Activated T-cell treated with anti-CD3 and anti-CD28 coated beads for 1 hour (primary cell): ENCODE results near the gene ZNF394.

Experiments used
- DNase-seq: peaks from one replicate; pipeline ENCODE4 v3.0.0-alpha.2; 2020; ENCODE audit warnings: low read depth

The ZNF394 gene

GRCh38 chr7:99493823-99494222 is 6.3 kb downstream of the ZNF394 start:
- no peak for DNase-seq

GRCh38 chr7:99490878-99491277 is 9.2 kb downstream of the ZNF394 start:
- no peak for DNase-seq

DNA sequence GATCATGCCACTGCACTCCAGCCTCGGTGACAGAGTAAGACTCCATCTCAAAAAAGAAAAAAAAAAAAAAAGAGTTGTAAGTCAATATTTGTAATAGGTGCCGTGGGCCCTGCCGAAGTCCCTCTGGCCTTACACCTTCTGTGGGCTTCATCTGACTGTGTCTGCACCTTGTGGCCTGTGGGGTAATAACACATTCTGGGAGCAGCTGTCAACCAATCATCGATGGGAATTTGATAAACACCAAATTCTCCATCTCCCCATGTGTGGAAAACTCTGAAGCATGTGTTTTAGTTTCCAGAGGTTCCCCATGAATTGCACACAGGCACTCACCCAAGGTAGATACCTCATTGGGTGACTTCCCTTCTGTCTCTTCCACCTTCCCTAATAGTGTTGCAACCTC is 10.8 kb downstream of the ZNF394 start:
- DNase-seq, result no peak

GRCh38 chr7:99485094-99485493 is 15.0 kb downstream of the ZNF394 start:
- no peak for DNase-seq

DNA sequence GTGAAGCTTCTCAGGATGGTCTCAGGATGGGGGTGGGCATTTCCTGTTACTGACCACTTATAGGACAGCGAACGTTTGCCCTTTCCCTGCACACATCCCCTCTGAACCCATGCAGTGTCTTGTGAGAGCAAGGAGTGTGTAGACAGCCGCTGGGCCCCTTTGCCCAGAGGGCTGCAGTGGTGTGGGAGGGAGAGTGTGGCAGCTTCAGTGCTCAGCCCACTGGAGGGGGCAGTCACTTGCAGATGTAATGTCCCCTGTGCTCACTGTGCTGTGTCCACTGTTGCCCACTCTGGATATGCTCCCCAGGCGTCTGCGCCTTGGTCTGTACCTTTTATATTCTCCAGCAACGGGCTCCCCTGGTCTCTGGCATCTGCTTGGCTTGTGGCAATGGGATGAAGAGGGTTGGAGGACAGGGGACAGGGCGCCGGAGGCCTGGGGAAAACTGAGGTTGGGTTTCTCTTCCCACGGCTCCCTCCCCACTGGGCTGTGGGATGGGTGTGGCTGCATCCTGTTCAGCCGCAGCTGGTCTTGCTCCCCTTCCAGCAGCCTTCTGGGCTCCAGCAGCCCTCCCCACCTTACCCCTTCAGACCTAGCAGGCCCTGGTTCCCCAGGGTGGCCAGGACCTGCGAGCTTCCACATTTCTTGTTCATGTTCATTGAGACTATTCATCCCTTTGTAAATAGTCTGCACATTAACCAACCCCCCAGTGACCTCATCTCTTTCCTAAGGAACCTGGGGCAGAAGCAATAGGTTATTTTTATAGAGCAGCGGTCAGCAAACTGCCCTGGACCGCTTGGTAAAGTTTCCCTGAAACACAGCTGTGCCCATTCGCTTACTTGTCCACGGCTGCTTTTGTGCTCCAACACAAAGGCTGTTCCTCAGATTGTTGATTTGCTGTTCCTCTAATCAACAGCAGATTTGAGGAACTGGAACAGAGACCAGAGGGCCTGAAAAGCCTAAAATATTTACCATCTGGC is 21.3 kb downstream of the ZNF394 start:
- DNase-seq, result no peak

DNA sequence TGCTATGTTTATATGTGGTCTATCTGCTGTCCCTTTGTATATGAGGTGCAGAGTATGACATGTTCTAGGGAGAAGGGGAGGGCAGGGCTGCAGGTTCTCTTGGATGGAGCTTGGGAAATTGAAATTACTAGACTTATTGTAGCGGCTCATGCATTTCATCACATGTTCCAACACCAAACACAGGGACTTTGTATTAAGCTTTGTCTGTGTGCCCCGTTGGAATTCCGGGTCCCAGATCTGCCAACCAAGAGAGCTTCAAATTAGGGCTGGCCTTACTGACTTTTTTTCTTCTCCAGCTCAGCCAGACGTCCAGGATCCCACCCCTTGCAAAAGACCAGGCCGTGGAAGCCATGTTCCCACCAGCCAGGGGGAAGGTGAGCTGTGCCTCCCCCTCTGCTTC is 24.0 kb downstream of the ZNF394 start:
- DNase-seq, result no peak

DNA sequence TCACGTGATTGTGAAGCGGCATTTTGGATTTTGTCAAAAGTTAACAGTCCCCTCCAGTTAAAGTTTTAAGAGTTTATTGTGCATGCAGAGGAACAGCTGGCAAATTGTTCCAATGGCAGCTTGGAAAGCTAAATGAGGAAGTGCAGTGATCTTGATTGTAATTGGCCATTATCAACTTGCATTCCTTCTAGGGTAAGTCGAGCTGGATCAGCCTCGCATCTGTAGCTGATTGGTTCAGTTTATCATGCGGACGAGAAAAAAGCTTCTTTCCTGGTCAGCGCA is 26.8 kb downstream of the ZNF394 start:
- no peak for DNase-seq

GRCh38 chr7:99472561-99473314 is 27.3 kb downstream of the ZNF394 start, which contains the start of gene ZNF789:
Gene ZNF789, plus strand, starts transcription at chr7:99472890. Its CDS starts 3,567 bp downstream, at chr7:99476457.
- DNase-seq, result peak; percentile 98

DNA sequence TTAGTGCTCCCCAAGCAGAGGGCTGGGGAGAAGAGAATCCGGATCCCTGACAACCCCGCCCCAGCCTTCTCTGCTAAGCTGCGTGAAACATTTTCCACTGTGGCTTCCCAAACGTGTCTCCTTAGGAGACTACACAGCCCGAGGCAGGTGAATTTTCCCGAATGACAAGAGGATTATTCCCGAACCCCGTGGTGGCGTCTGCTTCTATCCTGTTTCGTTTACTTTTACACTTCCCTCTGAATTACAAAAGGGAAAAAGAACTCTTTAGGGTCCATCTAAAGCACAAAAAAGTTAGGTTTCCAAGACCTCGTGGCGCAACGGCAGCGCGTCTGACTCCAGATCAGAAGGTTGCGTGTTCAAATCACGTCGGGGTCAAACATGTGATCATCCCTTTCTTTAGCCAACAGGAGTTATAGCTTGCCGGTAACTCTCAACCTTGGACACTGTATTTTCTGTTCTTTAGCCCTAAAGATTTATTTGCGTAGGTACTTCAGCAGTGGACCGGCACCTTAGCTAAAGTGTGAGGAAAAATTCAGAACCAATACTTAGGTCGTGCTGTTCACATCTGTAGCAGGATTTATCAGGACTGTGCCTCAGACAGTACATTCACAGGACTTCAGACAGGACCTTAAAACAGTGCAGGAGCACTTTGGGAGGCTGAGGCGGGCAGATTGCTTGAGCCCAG is 30.6 kb downstream of the ZNF394 start:
- no peak for DNase-seq

DNA sequence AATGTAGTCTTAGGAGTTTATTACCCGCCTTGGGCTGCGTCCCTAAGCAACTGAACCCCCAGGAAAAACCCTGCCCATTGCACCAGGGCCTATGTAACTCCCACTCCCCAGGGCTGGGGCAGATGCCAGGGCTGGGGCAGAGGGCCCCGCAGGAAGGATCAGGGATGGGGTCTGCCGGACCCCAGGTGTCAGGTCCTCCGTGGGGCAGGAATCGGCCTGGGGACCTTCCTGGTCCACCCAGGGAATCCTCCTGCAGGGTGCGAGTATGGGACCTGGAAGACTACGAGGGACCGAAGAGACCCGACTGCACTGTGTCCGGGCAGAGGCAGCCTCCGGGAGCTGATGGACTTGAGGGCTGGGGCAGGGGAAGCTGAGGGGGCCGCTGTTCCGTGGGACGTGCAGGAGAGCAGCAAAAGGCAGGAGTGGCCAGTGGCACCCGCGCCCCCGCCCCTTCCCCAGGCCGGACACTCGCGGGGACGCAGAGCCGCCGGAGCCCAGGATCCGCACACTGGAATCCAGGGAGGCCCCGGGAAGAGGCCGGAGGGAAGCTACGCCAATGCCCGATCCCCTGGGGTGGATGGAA is 31.7 kb downstream of the ZNF394 start:
- no peak for DNase-seq

DNA sequence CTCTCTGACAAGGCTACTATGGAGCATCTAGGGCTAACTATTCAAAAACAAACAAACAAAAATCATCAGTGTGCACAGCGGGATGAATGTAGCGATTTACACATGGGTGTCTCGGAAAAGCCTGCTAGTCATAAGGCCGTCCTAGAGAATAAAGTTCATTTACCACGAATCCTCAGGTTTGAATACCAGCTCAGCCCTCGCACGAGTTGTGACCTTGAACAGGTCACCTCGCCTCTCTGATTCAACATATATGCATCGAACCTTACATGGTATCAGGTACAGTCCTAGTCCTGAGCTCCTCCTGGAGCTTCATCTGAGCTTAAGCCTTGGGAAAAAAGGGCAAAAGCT is 34.7 kb downstream of the ZNF394 start:
- no peak for DNase-seq

- DNase-seq, result no peak
These were observed 38.9 kb downstream of the ZNF394 start for GRCh38 chr7:99461221-99461620.

- DNase-seq, result no peak
These were observed 39.4 kb downstream of the ZNF394 start for GRCh38 chr7:99460651-99461050.

GRCh38 chr7:99459087-99459486 is 41.0 kb downstream of the ZNF394 start:
- DNase-seq, result no peak

GRCh38 chr7:99457650-99458493 is 42.2 kb downstream of the ZNF394 start:
- DNase-seq, result no peak

- no peak for DNase-seq
These were observed 42.9 kb downstream of the ZNF394 start for GRCh38 chr7:99457050-99457649.

- DNase-seq, result no peak
These were observed 43.8 kb downstream of the ZNF394 start for GRCh38 chr7:99456288-99456687.

DNA sequence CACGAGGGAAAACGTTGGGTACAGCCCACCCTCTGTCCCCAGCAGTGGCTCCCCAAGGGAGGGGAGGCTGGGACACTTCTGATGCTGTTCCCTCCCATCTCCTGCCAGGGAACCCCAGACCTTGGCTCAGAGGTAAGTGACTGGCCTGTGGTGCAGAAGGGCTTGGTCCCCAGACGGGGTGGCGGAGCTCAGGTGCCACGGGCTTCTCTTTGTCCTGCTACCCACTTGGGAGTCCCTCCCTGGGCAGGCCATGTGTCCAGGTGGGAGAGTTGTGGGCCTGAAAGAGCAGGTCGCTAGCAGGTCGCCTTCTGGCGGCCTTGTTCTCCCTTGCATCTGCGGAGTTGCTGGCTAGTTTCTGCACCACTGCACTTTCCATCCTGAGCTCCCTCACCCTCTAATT is 44.2 kb downstream of the ZNF394 start:
- DNase-seq, result no peak

GRCh38 chr7:99453105-99453504 is 47.0 kb downstream of the ZNF394 start:
- DNase-seq, result no peak

DNA sequence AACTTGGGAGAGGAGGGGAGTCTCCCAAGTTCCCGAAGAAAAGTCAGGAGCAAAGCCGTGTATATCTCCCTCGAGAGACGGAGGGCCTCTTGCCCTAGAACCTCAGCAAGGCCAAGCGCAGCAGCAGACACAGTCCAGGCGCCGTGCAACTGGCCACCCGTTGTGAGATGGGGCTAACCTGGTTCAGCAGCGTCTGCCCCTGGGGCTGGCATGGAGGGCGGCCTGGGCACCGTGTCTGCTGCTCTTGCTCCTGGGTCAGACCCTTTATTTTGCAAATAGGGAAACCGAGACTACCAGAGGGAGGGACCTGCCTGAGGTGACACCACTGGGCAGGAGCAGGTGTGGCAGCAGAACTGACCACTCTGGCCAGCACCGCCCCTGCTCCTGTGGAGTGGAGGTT is 47.5 kb downstream of the ZNF394 start:
- no peak for DNase-seq

- DNase-seq, result no peak
These were observed 48.1 kb downstream of the ZNF394 start for GRCh38 chr7:99451936-99452335.
